ENCODE measurements around the gene NCKAP1. TPM values are rescaled to one million over a fixed set of nuclear protein-coding genes. Genes with fewer than 3 reads are reported as not detected.
A peak's percentile ranks its signal among the peaks of the same experiment; 100 is the strongest.

The NCKAP1 gene
- total RNA-seq, 1 experiment from 2014 or later, result 79.4 TPM

DNA sequence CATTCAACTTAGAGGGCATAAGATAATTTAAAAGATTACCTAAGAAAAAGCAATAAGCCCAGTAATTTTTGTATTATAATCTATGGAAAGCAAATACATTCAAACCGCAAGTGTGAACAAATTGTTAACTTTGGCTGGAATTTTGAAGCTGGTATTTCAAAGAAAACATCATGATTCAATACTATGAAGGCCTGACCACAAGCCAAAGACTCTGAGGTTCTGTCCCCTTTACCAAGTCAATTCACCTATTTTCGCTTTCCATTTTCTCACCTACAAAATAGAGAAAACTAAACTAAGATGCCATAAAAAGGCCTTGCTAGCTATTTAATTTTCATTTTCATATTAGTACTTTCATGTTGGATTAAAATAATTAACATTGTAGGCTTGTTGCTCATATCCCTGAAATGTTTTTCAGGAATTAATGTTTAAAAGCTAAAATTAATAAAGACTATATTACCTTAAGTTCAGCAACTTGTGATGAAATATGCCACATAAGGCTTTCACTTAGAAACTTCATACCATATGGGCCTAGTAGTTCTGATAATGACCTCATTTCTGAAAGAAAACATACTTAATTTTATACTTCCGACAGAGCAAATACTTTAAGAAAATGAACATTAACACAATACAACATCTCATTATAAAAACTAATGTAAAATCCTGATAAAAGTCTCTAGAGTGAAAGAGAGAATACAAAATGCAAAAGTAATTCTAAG is 86.2 kb downstream of the NCKAP1 start:
- DNase-seq (ENCODE audit: low read depth), result no peak

DNA sequence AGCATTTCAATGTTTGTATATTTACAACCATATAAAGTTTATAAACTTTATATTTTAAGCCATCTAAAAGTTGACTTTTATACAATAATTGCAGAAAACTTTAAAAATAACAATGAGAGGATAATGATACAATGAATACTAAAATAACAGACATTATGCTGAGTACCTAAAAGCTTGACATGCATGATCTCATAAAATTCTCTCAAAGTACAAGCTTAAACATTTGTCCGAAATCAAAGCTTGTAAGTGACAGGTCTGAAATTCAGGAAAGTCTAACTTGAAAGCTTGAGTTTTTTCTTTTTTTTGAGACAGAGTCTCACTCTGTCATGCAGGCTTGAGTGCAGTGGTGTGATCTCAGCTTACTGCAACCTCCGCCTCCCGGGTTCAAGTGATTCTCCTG is 87.7 kb downstream of the NCKAP1 start:
- DNase-seq (ENCODE audit: low read depth), result no peak

DNA sequence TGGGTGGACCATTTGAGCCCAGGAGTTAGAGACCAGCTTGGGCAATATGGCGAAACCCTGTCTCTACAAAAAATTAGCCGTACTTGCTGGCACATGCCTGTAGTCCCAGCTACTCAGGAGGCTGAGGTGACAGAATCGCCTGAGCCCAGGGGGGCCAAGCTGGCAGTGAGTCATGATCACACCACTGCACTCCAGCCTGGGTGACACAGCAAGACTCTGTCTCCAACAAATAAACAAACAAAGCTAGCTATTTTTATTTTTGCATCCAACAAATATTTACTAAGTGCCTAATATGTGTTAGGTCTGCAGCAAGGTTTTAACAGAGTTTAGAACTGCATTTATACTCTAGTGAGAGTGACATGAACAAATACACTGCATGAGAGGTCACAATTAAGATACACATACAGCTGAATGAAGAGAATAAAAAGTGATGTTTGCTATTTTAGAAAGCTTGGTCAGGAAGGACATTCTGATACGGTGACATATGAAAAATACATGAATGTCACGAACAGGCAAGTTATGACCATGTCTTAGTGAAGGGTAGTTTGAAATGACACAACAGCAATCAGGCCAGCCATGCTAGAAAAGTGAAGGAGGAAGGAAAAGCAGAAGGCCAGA is 88.6 kb downstream of the NCKAP1 start:
- DNase-seq (ENCODE audit: low read depth), result peak; percentile 52

DNA sequence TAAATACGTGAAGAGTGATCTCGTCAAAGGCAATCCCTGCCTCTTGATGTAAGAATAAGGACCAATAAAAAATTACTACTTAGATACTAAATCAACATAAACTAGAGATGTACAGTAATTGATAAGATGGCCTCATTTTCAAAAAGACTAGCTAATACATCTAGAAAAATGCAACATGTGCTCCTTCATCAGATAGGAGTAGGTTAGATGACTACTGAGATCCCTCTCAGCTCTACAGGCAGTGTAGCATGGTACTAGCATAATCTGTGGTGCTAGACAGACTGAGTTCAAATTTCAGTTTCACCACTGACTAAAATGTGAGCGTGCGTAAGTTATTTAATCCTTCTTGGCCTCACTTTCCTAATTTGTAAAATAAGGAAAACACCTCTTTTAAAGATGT is 89.2 kb downstream of the NCKAP1 start:
- no peak for DNase-seq (ENCODE audit: low read depth)

DNA sequence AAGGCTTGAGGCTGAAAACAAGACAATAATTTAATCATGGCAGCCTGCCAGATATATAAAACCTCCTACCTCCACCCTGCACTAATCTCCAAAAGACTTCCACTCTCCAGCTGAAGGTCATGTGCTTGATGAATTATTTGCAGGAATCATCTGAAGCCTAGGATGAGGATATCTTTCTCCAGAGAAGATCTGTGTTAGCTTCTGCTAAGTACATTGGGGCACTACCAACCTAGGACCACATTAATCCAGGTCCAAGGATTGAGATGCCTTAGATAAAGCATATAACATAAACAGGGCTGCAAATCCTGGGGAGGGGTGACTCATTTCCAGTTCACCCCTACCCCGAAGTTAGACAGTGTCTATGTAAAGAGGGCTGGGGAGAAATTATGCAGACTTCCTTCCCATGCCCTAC is 91.3 kb downstream of the NCKAP1 start:
- peak; percentile 52 for DNase-seq (ENCODE audit: low read depth)

DNA sequence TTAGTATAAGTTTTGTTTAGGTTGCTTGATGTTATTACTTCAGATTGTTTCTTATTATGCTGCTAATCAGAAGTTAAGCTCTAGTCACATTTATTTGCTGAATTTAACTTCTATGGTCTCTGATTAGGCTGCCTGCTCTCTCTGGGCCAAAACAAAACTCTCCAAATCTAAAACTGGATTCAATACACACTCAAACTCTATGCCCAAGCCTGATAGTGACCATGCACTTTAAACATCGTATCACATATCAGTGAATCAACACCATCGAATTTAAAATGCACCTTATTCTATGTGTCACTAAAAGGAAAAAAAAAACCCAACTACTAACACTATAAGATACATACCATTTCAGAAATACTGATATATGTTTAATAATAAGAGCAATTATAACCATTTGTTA is 94.9 kb downstream of the NCKAP1 start:
- no peak for DNase-seq (ENCODE audit: low read depth)

DNA sequence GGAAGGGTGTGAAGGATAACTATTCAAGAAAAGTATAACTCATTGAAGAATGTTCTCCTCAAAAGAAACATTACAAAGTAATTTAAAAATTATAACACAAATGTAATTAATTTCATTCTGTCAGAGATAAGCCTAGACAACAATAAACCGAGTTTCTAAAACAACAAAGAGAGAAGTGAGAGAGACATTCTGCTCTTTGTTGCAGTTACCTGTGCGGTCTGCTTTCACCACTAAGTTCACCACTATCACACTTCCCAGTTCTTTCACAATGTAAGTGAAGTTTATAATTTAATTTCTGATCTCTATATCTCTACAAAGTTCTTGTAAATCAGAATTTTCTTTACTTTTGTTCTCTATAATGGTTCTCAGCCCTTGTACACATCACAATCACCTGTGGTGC is 95.5 kb downstream of the NCKAP1 start:
- no peak for DNase-seq (ENCODE audit: low read depth)

DNA sequence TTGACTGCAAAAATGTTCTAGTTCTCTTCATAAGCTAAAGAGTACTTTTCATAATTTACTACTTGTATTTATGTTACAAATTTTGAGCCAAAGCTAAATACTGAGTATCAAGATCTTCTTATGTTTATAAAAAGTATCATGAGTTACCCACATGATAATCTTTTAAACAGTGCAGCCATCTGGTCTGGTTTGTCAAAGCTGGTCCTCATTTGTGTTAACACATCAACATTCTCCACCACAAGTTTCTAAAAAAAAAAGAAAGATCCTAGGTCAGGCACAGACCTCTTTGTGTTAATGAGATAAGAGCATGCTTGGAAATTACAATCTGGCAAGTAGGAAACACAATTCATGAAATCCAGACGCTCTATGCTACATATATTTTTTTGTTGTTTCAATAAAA is 96.3 kb downstream of the NCKAP1 start:
- DNase-seq (ENCODE audit: low read depth), result no peak

DNA sequence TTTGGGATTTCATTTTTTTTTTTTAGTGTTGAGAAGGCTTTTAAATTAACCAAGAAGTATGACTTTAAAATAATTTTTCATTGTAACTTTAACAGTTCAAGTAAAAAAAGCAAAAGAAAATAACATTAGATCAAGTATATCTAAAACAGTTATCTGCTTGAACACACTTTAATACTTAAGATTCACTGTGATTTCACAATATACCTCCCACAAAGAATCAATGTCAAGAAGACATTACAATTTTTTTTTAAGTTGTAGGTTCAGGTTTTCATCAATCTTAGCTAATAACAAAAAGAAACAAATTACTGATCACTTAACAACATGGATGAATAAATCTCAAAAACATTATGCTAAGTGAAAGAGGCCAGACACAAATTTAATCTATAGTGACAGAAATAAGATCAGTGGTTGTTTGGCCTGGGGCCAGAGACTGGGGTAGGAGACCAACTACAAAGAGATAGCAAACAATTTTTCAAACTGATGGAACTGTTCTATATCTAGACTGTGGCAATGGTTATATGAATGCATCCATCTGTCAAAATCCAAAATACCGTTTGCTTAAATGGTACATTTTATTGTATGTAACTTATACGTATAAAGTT is 97.0 kb downstream of the NCKAP1 start:
- no peak for DNase-seq (ENCODE audit: low read depth)

DNA sequence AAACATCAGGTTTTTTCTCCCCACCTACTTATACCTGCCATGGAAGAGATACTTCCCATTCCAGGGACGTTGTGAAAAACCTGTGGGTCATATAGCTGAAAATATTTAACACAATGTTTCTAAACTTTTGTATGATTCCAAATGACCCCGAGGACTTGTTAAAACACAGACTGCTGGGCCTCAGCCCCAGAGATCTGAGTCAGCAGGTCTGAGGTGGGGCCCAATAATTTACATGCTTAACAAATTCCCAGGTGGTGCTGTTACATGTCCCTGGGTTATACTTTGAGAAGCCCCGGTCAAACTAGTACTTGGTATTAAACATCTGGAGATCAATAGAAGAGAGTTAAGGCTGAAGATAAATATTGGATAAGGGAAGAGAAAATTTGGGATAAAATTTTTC is 100.4 kb downstream of the NCKAP1 start:
- no peak for DNase-seq (ENCODE audit: low read depth)

DNA sequence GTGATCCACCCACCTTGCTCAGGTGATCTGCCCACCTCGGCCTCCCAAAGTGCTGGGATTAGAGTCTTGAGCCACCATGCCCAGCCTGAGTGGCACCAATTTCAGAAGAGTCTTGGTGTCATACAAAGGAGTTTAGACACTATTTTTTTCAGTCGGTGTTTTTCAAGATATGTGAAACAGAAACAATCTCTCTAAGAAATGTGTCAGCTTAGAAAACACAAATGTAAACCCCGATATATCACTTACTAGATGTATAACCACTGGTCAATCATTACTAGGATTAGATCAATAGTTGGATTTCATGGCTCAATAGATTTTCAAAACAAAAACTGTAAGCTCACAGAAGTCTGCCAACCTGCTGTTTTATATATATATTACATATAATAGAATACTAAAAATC is 104.6 kb downstream of the NCKAP1 start:
- no peak for DNase-seq (ENCODE audit: low read depth)

DNA sequence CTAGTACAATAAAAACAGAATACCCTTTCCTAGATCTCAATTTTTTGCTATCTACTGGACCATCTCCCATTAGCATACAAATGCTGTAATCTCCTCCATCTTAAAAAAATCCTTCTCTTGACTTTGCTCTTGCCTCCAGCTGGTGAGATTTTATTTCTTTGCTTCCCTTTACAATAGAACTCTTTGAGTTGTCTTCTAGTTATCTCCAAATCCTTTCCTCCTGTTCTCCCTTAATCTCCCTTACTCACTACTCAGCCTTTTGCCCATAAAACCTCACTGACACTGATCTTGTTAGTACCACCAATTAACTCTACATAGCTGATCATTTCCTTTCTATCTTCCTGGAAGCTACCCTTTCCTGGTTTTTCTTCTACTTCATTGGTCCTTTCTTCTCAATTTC is 108.3 kb downstream of the NCKAP1 start:
- DNase-seq (ENCODE audit: low read depth), result no peak

DNA sequence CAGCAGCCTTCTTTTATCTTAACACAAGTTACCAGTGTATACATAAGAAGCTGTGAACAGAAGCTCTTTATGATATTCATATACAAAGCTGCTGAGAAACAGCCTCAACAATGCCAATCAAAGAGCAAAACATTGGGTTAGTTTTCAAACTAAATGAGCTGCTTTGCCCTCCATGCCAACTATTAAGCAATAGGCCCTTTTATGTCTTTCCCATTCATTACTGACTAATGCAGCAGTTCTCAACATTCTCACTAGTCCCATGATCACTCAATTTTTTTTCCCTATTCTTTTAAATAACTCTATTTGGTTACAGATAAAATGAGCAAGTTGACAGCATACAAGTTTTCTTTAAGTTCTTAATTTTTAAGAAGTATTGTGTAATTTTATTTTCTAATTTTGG is 114.0 kb downstream of the NCKAP1 start:
- DNase-seq (ENCODE audit: low read depth), result no peak

DNA sequence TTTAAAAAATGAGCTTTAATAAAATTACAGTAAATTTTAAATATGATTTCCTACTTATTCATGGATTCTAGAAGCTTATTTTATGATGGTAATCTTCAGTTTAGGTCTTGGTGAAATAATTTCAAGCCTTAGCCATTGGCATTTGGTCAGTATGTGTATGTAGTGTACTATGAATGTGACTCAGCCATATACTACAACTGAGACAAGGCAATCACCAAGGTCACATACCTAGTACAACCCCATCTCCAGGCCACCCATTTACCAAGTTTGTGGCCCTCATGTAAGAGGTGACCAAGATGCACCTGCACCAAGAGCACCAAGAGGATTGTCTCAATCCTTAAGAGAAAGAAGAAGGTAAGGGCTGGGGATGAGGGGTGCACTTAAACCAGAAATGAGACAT is 117.0 kb downstream of the NCKAP1 start:
- no peak for DNase-seq (ENCODE audit: low read depth)

DNA sequence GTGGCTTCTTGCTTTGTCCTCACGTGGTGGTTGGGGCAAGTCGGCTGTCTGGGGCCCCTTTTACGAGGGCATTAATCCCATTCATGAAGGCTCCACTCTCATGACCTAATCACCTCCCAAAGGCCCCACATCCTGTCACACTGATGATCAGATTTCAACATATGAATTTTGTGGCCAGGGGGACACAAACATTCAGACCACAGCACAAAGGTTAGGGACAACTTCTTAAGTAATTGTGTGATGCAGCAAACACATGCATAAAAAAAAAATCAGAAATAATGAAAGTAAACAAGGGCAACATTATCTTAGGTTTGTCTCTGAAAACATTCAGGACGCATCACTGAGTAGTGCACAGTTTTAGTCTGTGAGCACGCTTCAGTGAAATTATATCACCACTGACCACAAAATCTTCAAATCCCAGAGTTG is 117.6 kb downstream of the NCKAP1 start:
- DNase-seq (ENCODE audit: low read depth), result no peak

DNA sequence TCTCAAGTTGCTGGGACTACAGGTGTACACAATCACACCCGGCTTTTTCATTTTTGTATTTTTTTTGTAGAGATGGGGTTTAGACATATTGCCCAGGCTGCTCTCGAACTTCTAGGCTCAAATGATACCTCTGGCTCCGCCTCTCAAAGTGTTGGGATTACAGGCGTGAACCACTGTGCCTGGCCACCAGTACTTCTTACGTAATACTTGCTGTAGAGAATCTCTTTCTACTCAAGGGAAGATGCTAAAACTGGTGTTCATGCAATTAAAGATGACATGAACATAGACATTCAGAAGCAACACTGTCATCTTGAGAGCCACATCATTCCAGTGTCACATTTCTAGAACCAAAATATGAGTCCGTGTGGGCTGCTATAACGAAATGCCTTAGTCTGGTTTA is 118.2 kb downstream of the NCKAP1 start:
- DNase-seq (ENCODE audit: low read depth), result no peak

DNA sequence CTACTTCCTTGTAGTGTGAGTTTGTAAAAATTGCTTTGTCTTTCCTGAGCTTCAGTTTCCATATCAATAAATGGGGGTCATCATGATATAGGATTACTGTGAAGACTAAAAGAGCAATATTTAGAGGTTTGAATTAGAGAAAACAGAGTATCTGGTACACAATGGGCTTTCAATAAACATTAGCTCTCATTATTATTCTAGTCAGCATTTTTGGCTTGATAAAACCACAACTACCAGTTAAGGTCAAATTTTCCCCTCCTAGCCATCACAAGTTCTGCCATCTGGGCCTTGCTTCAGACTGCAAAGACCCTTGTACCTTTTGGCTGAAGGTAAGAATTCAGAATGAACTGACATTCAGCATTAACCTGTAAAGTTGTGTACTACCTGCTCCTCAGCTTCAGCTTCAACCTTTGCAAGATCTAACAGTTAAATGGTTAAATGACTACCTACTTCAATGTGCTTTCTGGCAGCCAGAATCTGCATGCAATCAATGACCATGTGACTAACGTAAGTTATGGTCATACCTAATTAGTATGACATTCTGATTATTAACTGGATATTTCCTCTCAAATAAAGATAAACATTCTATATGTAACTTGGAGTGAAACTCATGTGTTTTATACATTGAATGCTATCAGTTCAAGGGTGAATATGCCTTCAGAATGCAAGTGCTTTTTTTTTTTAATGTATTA is 119.2 kb downstream of the NCKAP1 start:
- DNase-seq (ENCODE audit: low read depth), result no peak

DNA sequence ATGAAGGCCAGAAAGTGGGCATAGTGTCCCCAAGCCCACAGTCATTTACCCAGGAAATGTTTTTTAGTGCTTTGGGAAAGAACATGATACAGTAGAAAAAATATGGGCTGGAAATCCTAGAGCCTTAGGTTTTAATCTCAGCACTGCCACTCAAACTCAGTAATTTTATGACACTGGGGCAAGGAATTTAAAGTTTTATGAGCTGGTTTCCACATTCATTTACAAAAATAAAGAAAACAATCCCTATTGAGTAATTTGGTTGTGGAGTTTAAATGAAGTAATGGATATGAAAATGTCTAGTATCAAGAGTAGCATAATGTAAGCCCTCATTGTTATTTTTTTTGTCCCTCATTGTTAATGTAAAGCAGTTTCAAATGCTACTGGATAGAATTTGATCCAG is 120.3 kb downstream of the NCKAP1 start:
- no peak for DNase-seq (ENCODE audit: low read depth)

DNA sequence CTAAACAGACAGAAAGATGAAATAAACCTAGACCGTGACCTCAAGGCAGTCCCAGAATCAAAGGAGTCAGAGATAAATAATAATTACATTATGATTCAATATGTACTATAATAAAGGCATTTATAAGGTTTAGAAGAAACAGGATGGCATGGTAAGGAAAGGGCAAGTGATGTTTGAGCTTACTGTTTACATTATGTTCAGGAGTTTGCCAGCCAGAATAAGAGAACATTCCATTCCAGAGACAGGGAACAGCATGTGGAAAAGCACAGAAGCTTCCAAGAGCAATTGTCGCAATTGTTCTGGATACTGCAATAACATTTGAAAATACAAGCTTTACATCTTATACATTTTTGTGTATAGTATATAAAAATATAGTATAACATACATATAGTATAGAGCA is 121.8 kb downstream of the NCKAP1 start:
- no peak for DNase-seq (ENCODE audit: low read depth)

DNA sequence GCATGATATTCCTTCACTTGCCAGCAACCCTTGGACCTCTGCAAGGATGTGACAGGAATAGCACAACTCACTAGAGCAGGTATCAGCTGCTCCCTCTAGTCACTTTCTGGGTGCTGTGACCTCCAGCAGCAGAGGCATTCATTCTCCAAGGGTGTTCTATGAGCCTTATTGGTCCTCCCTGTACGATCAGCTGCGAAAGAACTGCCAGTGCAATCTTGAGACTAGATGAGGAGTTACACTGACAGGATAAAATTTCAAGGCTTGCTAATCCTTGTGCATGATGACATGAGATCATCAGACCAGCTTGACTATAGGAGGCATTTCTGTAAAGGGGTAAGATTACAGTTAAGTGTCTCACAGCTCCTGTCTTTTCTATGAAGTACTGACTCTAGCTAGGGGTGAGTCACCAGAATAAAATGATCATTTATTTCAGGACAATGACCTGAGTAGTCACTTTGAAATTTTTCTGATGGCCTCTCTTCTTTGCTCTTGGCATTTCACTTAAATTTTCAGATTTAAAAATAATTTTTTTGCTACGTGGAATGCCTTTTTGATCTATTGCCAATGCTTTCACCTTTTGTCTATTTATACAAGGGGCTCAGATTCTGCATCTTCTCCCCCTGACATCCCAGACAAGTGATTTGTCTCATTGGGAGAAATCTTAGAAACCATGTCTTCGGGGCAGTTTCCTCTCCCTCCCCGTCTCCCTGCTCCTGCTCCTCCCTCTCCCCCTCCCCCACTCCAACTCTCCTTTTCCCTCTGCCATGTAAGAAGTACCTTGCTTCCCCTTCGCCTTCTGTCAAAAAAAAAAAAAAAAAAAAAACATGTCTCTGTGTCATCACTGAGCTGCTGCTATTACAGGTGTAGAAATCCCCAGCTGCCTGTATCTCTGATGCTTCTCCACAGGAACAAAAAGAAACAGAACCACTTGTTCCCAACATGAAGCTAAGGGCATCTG is 122.6 kb downstream of the NCKAP1 start:
- peak; percentile 93 for DNase-seq (ENCODE audit: low read depth)

DNA sequence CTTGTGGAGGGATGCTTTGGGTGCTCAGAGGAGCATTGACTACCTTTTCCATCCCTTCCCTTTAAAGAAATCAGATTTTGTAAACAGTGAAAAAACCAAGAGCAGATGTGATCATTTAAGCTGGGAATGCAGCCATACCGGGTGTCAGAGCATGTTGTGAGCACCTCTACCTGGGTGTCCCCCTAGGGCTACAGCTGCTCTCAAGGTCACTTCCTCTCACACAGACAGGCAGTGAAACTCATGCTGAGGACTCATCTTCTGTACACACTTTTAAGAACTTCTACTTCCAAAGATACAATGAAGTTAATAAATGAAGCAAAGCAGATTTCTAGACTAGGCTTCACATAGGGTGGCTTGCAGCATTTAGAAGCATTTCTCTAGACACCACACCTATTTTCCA is 123.4 kb downstream of the NCKAP1 start:
- no peak for DNase-seq (ENCODE audit: low read depth)

Data from HT1080 (cell line).